HG03442 (cell line): ENCODE results near the gene ALX4.

Source experiments
- ATAC-seq: cut with Tn5 transposase; IDR thresholded peaks from one replicate; pipeline ENCODE4 v1.9.1; 2021; ENCODE audit warnings: mild to moderate bottlenecking, moderate library complexity; ENCODE audit not compliant: unreplicated experiment

The ALX4 gene

GRCh38 chr11:44335919-44336318, 26.0 kb upstream of the ALX4 start:
- no peak for ATAC-seq

DNA sequence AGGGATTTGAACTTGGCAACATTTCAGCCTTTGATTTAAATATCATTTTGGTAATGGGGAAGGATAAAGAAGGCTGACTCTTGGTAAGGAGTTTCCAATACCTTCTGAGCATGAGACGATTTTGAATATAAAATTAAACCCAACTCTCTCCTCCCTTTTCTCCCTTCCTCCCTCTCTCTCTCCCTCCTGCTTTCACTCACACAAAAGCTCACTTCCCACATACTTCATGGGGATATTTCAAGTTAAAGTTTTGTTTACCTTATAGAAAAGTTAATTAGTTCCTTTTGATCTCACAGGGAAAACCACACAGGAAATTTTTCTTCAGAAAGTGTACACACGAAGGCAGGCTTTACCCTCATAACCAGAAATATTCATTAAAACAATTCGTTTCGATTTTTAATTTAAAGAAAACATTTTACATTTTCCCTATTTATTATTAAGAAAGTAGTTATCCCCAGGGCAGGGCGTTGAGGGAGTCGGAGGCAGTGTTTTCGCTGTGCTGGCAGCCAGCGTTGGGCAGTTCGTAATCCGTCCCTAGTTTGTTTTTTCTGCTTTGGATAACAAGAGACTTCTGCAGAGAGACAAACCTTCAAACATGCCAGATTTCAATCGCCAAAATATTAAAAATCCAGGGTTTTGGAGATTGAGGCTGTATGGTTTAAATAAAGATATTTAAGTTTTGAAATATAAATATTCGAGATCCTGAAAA, 25.3 kb upstream of the ALX4 start:
- no peak for ATAC-seq

DNA sequence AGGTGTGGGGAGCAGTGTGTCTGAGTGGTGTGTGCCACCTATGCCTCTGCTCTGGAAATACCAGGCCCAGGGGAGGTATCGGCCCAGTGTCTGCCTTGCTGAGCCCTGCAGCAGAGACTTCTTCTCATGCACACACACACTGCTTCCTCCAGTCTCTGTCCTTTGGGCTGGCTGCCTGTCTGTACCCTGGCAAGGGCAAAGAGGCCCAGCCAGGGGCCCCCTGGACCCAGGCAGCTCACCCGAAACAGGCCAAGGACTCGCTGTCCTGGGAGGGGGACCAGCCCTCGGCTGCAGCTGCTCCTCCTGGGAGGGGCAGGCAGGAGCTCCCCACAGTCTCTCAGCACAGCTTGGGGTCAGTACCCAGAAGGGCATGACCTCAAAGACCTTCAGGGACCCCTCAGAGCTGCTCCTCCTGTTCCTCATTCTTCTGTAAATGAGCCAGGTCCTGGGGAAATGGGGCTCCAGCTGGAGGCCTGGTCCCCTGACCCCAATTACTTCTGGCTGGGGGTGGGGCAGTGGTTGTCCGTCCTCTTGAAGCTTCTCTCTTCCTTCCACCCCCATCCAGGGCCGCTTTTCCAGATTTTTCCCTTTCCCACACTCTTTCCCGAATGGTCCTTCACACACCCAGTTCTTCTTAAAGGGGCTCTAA, 24.5 kb upstream of the ALX4 start:
- no peak for ATAC-seq

- no peak for ATAC-seq
Measured at GRCh38 chr11:44333271-44334218, 23.6 kb upstream of the ALX4 start.

- no peak for ATAC-seq
Measured at GRCh38 chr11:44332665-44333064, 22.7 kb upstream of the ALX4 start.

DNA sequence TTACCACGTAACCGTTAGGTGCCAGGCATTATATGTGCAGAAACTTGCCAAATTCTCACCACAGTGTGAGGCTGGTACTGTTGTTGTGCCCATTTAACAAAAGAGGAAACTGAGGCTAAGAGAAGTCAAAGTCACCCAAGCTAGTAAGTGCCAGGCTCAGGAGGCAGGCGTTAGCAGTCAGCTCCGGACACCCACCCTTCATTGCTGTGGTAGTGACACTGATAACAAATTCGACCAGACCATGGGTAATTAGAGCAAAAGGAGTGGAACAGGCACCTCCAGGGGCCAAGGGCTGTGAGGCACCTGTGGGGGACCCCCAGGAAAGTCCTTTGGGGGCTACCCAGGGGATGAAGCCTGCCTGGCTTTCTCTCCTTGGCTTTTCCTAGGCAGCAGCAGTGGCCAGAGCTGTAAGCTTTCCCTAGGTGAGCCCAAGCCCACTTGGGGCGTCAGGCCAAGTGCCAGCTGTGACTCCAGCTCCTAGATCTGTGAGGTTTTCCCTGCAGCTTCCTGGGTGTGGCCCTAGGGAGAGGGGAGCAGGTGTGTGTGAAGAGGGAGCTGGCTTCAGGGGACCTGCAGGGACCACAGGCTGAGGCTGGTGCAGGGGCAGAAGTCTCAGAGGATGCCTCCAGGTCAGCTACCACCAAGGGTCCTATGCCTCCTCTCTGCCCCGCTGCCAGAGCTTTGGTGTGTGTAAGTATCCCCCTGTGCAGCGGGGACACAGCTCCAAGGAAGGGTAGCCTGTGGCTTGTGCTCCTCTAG, 19.7 kb upstream of the ALX4 start:
- ATAC-seq, result no peak

DNA sequence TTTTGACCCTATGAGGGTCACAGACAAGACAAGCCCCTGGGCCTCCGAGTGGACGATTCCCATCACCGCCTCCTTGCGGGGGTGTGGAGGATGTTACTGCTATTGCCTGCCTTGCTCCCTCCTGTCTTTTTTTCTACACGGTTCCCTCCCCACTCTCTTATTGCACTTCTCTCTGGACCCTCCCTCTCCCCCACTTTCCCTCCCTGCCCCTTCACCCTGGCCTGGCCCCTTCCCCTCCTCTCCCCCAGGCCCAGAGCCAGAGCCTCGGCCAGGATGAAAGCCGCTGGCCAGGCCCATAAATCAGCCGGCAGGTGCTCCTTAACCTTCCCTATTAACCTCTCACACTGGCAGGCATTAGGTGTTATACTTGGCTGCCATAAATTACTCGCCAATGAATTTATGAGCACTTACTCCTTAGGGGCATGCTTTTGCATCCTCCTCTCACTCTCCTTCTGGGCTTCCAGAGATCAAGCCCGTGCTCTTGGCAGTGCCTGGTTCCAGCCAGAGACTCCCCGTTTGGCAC, 18.3 kb upstream of the ALX4 start:
- ATAC-seq, result no peak

DNA sequence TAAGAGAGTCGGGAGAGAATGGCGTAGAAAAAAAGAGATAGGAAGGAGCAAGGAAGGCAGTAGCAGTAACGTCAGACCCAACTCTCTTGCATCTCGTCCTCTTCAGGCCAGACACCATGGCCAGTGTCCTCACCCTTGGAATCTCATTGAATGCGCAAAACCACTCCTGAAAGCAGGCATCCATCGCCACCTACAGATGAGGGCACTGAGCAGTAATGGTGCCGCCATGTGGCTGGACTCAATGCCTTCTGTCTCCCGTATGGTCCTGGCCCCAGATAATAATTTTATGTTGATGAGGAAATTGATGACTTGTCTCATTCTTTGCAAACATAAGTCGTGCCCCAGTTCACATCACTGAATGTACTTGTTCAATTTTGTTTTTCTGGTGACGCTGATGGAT, 17.8 kb upstream of the ALX4 start:
- ATAC-seq, result no peak

- no peak for ATAC-seq
Measured at GRCh38 chr11:44326615-44327475, 16.9 kb upstream of the ALX4 start.

DNA sequence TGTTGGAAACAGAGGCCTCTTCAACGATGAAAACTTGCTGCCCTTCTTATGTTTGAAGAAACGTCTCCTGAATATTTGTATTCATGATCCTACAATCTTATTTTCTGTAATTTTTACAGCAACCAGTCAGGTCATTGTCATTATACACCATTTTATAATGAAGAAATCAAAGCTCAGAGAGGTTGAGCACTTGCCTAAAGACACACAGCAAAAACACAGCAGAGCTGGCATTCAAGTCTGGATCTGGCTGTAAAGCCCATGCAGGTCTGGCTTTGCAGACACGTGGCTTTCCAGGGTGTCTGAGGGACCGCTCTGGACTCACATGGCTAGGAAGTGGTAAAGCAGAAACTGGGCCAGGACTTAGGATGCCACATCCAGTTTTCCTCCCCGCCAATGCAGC, 15.8 kb upstream of the ALX4 start:
- ATAC-seq, result no peak

GRCh38 chr11:44324749-44325525, 15.0 kb upstream of the ALX4 start:
- no peak for ATAC-seq

DNA sequence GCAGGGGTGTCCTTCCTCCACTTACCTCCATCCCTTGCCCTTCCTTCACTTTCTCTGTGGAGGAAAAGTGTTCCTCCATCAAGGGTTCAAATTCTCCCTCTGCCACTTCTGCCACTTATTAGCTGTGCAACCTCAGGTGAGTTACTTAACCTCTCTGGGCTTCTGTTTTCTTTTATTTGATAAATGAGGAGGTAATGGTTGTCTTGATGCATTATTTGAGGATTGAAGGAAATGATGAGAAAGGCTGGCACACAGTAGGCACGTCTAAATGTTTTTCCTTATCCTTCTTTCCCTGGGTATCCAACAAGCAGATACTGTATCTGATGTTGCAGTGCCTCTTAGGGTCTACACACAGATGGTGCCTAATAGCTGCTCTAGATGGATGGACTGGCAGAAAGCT, 14.3 kb upstream of the ALX4 start:
- ATAC-seq, result no peak

- no peak for ATAC-seq
Measured at GRCh38 chr11:44322243-44322642, 12.3 kb upstream of the ALX4 start.

DNA sequence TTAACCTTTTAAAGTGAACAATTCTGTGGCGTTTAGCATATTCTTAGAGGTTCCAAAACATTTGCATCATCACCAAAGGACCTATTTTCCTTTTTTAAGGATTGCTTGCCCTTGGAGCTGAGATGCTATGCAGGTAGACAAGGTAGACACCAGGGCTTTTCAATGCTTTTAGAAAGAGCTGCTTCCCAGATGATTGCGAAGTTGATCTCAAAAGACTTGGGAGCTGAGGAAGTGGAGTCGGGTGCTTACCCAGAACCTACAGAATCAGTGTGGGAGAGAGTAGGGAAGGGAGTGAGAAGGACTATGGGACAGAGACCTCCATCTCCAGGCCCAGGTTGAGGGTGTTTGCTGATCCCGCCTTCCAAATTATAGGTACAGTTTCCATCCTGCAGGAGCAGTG, 11.1 kb upstream of the ALX4 start:
- ATAC-seq, result no peak

DNA sequence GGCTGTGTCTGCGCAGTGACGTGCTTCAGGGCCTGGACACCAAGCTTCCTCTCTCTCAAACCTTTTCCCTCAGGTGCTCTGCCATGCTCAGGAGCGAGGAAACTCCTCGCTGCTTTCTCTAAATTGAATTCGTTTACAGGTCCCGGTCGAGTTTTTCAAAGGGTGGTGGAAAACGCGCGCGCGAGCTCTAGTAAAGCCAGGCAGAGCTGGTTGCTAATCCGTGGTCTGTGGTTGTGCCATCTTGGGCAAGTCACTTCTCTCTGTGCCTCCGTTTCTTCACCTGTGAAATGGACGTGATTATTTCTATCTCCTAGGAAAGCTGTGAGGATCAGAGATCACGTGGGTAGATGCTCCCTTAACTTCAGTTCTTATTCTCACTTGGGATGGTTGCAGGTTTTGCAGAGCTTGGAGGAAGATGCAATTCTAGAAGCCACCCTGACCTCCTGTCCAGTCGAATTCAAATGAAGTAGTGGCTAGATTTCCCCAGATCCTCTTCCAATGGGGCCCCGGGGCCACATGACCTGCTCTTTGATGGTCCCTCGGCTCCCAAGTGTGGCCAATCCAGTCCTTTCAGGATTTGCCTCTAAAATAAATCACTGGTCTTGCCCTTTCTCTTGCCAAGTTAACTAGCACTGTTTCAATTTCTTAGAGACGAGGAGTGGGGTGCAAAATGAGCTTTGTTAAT, 10.5 kb upstream of the ALX4 start:
- no peak for ATAC-seq

- no peak for ATAC-seq
Measured at GRCh38 chr11:44319552-44320288, 9.8 kb upstream of the ALX4 start.

DNA sequence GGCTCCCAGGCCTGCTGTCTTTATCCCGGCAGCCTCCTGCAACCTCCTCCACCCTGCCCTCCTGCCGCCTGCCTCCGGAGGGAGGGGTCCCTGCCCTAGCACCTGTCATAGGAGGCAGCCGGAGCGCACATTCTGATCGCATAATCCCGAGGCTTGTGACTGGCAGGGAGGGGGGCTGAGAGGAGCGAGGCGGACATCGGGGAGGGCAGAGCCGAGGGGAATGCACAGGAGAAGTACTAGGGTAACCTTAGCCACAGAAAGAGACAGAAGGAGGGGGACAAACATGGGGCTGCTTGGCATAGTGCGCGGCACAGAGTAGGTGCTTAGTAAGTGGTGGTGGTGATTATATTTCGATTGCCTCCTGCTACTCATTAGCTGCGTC, 9.2 kb upstream of the ALX4 start:
- no peak for ATAC-seq

DNA sequence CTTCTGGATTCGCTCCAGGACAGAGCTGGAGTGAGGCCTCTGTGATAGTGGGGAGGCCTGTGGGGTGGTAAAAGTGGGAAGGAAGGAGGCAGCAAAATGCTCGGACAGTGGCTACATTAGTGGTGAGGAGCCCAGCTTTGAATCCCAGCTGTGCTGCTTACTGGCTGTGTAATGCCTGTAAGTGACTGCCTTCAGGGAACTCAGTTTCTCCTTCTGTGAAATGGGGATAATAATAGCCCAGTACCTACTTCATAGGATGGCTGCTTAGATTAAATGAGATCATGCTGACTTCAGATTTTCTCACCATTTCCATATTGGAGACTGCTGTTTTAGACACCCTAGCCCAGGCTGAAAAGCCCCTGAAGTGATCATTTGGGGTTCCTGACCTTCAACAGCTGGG, 8.4 kb upstream of the ALX4 start:
- no peak for ATAC-seq
